HL-60/S4 (cell line): ENCODE data around the gene OTUB1.

Experiments used
- in situ Hi-C: fragments of 300-500 bp; cut with MboI; formaldehyde crosslinking; loops from 2 replicates; pipeline ENCODE4 v1.14.3; 2022; ENCODE audit warnings: low sequenced_read_pairs

Gene OTUB1

DNA sequence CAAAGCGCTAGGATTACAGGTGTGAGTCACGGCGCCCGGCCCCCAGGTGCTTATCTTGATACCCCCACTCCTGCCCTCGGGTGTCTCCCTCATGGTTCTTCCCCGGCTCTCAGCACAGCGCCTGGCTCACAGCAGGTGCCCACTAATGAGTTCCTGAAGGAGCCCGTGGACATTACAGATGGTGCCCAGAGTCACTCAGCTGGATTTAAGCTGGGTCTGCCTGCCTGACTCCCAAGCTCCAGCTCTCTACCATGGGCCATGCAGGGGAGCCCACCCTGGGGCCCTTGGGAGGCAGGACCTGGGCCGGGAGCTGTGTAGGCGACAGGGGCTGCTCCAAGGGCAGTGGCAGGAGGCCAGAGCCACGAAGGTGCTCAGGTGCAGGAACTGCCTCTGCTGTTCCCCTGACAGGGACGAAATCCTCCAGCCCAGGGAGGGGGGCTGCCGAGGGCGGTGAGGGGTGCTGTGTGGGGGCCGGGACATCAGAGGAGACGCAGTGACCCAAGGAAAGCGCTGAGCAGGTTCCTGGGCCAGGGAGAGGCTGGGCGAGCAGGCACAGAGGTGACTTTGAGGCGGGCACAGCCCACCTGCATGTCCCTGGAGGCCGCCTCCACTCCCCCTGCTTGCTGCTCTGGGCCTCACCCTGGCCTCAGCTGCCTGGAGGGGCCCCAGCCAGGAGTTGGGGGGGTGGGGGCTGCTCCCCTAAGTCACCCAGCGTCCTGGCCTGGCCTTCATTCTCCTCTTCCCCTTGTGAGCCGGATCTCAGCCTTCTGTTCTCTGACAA is 34.9 kb downstream of the OTUB1 start:
- in situ Hi-C loops, result no loop called here

- in situ Hi-C loops, result no loop called here
Observed at GRCh38 chr11:64021757-64022093, 35.5 kb downstream of the OTUB1 start.

DNA sequence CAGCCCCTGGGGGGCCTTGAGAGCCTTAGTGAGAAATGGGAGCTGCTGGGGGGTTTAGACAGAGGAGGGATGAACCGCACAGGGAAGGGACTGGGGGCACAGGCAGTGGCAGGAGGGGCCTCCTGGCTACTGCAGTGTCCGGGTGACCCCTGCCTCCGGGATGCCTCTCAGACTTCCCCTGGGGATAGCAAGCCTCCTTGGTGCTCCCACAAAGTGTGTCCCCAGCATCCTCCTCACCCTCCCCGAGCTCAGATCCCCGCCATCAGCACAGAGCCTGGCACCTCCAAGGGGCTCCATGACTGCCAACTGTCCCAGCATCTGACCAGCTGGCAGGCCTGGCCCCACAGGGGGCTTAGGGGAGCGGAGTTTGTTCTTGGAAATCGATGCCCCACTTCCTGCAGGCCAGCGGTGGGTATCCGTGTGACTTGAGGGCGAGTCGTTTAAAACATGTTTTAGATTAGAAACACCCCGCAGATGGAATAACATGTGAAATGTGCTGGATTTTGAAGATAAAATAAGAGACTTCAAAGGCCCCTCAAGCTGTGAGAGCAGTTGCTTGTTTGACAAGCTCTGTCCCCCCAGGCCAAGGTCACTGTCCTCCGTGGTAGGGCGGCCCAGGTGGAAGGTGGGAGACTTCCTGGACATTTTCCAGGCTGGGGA is 36.0 kb downstream of the OTUB1 start:
- in situ Hi-C loops, result no loop called here

- in situ Hi-C loops, result no loop called here
Observed at GRCh38 chr11:64023712-64024710, 37.8 kb downstream of the OTUB1 start.

DNA sequence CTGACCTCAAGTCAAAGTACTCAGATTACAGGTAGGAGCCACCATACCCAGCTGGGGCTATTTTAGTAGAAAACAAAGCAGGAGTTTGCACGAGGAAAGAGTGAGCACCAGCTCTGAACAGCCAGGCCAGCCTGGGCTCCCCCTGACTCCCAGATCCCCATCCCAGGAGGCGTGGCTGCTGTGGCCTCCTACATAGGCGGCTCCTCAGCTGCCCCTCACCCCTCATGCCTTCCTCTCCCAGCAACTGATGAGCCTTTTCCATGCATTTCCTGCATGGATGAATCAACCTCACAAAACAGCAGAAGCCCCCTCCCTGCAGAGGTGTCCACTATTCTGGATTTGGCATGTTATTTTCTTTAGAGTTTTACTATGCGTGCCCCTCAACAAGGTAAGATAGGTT is 39.0 kb downstream of the OTUB1 start:
- in situ Hi-C loops, result no loop called here

DNA sequence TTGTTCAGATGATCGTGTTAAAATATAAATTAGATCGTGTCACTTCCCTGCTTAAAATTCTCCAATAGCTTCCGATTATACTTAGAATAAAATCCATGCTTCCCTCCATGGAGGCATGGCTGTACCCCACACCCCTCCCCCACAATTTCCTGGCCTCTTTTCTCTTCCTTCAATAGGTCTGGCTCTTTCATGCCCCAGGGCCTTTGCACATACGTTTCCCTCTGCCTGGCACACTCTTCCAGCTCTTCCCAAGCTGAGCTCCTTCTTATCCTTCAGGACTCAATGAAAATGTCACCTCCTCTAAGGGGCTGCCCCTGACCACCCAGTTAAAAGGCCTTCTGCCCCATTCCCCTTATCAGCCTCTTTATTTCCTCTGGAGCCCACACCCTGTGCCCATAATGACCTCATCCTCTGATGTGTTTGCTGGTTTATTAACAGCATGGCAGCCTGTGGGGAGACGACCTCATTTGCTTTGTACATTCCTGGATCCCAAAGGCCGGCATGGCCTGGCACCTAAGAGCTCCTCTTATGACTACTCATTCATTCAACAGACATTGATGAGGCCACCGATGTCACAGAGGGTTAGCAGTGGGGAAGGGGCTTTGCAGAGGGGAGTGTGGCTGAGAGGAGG is 40.5 kb downstream of the OTUB1 start:
- in situ Hi-C loops, result no loop called here

DNA sequence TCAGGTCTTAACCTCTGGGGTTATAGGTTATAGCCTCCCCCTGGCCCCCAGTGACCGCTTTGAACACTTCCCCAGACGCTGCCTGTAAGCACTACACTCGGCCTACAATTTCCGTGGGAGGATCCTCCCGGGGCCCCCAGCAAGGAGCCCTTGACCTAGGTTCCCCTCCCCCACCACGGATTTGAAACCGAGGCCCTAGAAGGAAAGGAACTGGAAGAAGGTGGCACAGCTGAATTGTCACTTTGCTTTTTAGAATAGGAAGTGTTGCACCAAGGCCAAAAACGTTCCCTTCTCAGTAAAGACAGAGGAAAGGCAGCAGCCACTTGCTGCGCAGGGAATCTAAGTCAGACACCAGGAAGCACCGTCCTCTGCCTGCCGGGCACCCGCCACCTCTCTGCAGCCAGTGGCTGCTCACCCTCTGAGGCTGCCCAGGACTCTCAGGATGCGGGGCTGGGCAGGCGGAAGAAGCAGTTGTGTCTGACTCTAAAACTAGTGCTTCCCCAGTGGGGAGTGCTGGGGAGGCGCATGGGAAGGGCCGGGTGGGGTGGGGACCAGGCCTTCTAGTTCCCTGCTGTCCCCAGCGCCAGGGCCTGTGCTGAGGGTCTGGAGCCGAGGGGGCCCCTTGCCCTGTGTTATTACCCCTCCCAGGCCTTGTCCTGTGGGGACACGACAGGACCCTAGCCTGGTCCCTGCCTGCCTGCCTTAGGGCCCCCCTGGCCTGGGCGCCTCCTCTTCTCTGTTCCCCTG is 41.6 kb downstream of the OTUB1 start:
- in situ Hi-C loops, result no loop called here

DNA sequence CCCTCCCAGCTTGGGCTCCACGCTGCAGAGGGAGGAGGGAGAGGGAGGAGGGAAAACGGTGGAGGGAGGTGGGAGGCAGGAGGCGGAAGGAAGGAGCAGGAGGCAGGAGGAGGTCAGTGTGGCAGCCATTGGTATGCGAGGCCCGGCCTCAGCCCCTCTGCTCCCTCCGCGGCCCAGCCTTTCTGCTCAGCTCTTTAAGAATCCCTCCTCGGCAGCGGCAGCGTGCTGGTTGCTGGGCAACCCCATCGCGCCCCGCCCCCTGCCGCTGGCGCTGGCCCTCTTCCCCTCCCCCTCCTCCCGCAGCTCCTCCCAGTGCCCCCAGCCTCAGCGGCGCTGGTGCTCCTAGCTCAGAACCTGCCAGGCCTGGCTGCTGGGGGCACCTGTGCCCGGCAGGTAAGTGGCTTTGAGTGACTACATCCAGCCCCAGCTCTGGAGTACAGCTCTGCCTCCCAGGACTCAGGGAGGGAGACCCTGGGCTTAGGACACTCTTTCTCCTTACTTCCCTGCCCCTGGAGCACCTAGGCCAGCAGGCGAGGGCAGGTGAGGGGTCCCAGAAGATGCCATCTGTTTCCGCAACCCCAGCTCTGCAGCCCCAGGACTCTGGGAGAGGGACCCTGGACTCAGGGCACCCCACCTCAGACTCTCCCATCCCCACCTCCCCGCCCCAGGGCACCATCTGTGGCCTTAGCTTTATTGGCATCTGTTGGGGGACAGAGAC is 42.3 kb downstream of the OTUB1 start:
- in situ Hi-C loops, result no loop called here

DNA sequence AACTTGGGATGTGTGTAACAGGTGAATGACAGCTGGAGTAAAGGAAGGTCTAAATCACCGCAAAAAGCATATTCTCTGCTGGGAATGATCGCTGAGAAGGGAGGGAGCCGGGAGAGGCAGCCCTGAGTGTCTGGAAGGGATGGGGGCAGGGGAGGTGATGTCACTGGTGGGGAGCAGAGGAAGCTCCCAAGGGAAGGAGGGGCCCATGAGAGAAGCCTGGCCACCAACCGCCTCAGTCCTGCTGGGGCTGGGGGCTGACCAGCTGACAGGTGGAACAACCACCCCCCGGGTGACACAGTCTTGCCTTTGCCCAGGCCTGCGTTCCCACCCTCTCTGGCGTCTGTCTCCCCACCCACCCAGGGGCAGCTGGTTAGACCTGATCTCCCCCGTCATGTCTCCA is 43.5 kb downstream of the OTUB1 start:
- in situ Hi-C loops, result no loop called here

- in situ Hi-C loops, result no loop called here
Observed at GRCh38 chr11:64031001-64031400, 44.8 kb downstream of the OTUB1 start.

DNA sequence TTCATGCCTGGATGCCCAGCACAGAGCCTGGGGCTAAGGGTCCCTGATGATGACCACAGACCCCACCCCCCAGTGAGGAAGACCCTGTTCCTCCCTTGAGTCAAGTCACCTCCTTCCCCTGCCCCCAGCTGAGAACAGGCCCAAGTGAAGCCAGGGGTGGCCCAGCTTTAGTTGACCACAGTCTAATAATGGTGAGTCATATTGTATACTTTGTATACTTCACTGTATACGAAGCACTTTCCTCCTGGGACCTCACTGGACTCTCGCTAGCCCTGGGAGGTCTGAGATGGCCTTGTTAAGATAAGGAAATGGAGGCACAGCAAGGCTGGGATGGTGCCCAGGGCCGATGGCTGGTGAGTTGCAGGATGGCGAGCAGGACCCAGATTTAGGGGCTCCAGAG is 45.8 kb downstream of the OTUB1 start:
- in situ Hi-C loops, result no loop called here

DNA sequence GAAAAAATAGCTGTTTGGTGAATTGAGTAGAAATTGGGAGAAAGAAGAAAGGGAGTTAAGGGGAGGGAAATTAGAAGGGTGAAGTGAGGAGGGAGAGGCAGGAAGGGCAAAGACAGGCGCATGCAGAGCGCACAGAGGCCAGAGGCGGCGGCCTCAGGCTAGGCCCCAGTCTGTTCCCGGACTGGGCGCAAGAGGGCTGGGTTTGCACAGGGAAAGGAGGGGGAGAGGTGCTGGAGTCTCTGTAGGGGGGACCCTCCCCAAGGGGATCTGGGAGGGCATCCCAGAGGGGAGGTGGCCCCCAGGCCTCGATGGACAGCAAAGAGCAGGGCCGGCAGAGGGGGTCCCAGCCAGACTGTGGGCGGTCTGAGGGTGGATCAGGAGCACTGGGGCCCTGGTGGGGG is 48.2 kb downstream of the OTUB1 start:
- in situ Hi-C loops, result no loop called here

GRCh38 chr11:64035081-64035524 is 48.9 kb downstream of the OTUB1 start:
- in situ Hi-C loops, result no loop called here

GRCh38 chr11:64035576-64035975 is 49.3 kb downstream of the OTUB1 start, which contains the start of gene FLRT1:
Gene FLRT1, plus strand, starts transcription at chr11:64035931. Its CDS starts 80,337 bp downstream, at chr11:64116268.
- in situ Hi-C loops, result no loop called here

DNA sequence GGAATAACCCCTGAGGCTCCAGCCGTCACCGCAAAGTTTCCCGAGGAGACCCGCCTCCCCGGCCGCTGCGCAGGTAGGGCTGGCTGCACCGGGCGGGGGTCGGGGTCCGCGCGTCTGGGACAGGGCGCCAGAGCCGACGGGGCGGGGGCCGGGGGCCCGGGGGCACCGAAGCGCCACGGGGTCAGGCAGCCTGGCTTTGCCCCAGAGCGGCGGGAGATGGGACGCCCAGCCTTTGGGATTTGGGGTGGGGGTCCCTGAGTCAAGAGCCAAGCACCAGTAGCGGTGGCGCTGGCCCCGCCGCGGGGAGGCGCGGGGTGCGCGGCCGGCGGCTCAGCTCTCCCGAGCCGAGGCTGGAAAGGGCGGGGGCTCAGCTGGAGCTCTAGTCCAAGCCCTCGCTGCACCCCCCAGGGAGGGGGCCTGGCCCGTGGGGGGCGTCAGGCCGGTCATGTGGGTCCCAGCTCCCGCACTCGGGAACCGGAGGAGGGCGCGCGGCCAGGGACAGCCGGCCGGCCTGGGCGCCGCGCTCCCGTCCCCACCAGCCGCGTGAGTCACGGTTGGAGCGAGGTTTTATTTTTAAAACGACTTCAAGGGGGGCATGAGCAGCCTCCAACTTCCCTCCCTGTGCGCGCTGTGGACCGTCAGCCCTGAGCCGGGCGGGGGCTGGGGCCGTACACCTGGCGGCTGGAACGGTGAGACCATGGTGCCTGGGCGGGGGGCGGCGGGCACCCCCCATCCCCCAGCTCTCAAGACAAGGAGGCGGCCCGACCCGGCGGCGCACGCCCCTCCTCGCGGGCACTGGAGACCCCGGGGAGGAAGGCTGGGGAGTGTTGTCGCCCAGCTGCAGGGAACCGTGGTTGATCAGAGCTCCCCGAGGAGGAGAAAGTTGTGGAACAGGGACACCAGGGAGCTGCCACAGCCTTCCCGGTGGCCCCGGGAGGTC is 50.1 kb downstream of the OTUB1 start:
- in situ Hi-C loops, result no loop called here

DNA sequence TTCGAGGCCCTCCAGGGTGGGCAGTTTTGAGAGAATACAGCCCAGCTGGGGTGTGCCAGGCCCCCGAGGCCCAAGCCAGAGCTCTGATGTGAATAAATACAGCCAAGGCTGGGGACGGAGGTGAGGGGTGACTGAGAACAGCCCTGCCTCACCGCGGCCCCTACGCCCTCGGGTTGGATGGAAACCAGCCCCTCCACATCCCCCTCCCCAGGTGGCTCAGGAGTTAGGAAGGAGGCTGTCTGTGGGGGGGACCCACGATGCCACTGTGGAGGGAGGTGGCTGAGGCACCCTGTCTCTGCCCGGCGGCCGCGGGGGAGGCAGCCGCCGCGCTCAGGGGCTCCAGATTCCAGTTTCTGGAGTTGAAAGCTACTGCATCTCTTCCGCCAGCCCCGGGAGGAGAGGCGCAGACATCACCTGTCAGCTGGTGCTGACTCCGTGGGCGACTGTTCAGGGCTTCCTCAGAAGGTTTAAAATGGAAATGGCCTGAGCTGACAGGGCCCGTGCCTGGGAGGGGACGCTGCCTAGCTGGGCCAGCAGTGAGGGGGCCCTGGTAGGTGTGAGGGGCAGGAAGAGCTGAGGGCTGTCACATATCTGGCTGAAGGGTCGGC is 50.9 kb downstream of the OTUB1 start:
- in situ Hi-C loops, result no loop called here

- in situ Hi-C loops, result no loop called here
Observed at GRCh38 chr11:64038500-64038899, 52.3 kb downstream of the OTUB1 start.
